RWPE2 (cell line): ENCODE results near the gene TPCN2.

ENCODE experiments used
- ATAC-seq: fragments of 200-7000 bp; cut with Tn5 transposase; 3 replicates; pipeline ENCODE4 v1.9.1; 2021; ENCODE audit warnings: low read depth
- DNase-seq: peaks from one replicate; pipeline ENCODE4 v3.0.0-alpha.2; 2020; ENCODE audit warnings: low spot score
- H3K27ac ChIP-seq: fragments of 450-650 bp; 2 replicates; pipeline ENCODE4 v1.5.1; 2017; ENCODE audit warnings: mild to moderate bottlenecking; ENCODE audit not compliant: poor library complexity, severe bottlenecking
- H3K27me3 ChIP-seq: fragments of 250-450 bp; sonication (Bioruptor Pico); 2 replicates; pipeline ENCODE4 v1.5.1; 2021; ENCODE audit warnings: mild to moderate bottlenecking, moderate library complexity; ENCODE audit not compliant: insufficient read depth, poor library complexity, severe bottlenecking
- H3K36me3 ChIP-seq: fragments of 250-450 bp; sonication (Bioruptor Pico); 2 replicates; pipeline ENCODE4 v1.5.1; 2020; ENCODE audit warnings: low read depth, mild to moderate bottlenecking, moderate library complexity
- H3K4me1 ChIP-seq: fragments of 250-450 bp; sonication (Bioruptor Pico); 2 replicates; pipeline ENCODE4 v1.5.1; 2021; ENCODE audit warnings: mild to moderate bottlenecking, moderate library complexity; ENCODE audit not compliant: insufficient read depth, poor library complexity, severe bottlenecking
- H3K4me3 ChIP-seq: fragments of 250-450 bp; sonication (Bioruptor Pico); 2 replicates; pipeline ENCODE4 v1.5.1; 2021; ENCODE audit warnings: mild to moderate bottlenecking, moderate library complexity; ENCODE audit not compliant: severe bottlenecking
- H3K9me3 ChIP-seq: fragments of 250-450 bp; sonication (Bioruptor Pico); 2 replicates; pipeline ENCODE4 v1.5.1; 2021; ENCODE audit warnings: mild to moderate bottlenecking, moderate library complexity; ENCODE audit not compliant: severe bottlenecking
- TF ChIP-seq, protein P1 (sequence below): fragments of 450-650 bp; IDR thresholded peaks from one replicate; pipeline ENCODE4 v1.5.1; 2017; ENCODE audit warnings: mild to moderate bottlenecking, moderate library complexity; ENCODE audit not compliant: poor library complexity, severe bottlenecking

TPCN2 gene

GRCh38 chr11:69060806-69061712, 12.3 kb downstream of the TPCN2 start:
- Histone ChIP-seq H3K9me3 (no peaks in the 10 kb centered on the region), H3K27me3 (no peaks in the 10 kb centered on the region), H3K4me3 (no peak overlapping the region), H3K4me1 (no peaks in the 10 kb centered on the region), H3K27ac (no peak overlapping the region), H3K36me3 (peaks cover 4% of the 10 kb centered on the region; the same call in 1 of the 2 replicates)
- TF ChIP-seq, protein P1, sequence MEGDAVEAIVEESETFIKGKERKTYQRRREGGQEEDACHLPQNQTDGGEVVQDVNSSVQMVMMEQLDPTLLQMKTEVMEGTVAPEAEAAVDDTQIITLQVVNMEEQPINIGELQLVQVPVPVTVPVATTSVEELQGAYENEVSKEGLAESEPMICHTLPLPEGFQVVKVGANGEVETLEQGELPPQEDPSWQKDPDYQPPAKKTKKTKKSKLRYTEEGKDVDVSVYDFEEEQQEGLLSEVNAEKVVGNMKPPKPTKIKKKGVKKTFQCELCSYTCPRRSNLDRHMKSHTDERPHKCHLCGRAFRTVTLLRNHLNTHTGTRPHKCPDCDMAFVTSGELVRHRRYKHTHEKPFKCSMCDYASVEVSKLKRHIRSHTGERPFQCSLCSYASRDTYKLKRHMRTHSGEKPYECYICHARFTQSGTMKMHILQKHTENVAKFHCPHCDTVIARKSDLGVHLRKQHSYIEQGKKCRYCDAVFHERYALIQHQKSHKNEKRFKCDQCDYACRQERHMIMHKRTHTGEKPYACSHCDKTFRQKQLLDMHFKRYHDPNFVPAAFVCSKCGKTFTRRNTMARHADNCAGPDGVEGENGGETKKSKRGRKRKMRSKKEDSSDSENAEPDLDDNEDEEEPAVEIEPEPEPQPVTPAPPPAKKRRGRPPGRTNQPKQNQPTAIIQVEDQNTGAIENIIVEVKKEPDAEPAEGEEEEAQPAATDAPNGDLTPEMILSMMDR = no peak
- DNase-seq = peak; percentile 47
- ATAC-seq = no peak

- Histone ChIP-seq H3K4me1 (no peaks in the 10 kb centered on the region), H3K9me3 (no peaks in the 10 kb centered on the region), H3K27ac (no peak overlapping the region), H3K36me3 (peaks cover under 1% of the 10 kb centered on the region; the same call in 1 of the 2 replicates), H3K4me3 (no peak overlapping the region), H3K27me3 (no peaks in the 10 kb centered on the region)
- DNase-seq (no peak), ATAC-seq (no peak)
- TF ChIP-seq, protein P1 = no peak
Observed at GRCh38 chr11:69061713-69062053, 13.0 kb downstream of the TPCN2 start.

GRCh38 chr11:69062169-69062855, 13.6 kb downstream of the TPCN2 start:
- no peak for ATAC-seq

DNA sequence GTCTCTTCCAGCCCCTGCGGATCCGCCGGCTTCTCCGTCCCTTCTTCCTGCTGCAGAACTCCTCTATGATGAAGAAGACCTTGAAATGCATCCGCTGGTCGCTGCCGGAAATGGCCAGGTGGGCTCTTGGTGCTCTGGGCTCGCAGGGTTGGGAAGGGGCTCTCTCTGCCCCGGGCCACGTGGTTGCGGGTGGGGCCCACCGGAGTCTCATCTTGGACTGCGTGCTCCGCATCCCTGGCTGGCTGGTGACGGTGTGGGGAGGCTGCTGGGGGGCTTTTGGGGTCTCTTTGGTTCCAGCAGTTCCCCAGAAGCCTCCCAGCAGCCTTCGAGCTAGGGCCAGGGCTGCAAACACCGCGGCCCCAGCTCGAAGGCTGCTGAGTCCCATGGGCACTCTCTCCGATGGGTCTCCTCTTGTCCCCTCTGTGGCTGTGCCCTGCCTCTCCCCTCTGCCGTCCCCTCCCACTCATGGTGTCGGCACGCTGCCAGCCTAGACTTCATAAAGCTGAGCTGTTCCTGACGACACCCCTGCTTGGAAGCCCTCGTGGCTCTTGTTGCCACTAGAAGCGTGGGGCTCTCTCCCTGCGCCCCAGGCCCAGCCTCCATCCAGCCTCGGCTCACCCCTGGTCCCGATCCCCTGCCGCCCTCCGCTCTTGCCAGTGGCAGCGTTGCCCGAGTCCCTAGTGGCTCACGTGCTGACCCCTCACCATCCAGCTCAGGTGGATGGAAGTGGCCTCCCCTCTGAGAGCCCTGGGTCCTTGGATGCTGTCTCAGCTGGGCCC, 14.3 kb downstream of the TPCN2 start:
- TF ChIP-seq, protein P1 = no peak
- ATAC-seq = no peak
- H3K4me3 ChIP-seq = no peak overlapping the region
- H3K36me3 ChIP-seq = no peaks in the 10 kb centered on the region
- no peaks in the 10 kb centered on the region for H3K9me3 ChIP-seq
- H3K27me3 ChIP-seq = no peaks in the 10 kb centered on the region
- no peaks in the 10 kb centered on the region for H3K4me1 ChIP-seq
- DNase-seq = peak; percentile 47
- H3K27ac ChIP-seq = no peak overlapping the region

More at GRCh38 chr11:69062169-69062855, 13.6 kb downstream of the TPCN2 start:
- DNase-seq = no peak
- no peaks in the 10 kb centered on the region for H3K9me3 ChIP-seq
- no peaks in the 10 kb centered on the region for H3K36me3 ChIP-seq
- H3K27me3 ChIP-seq = no peaks in the 10 kb centered on the region
- TF ChIP-seq, protein P1 = no peak
- no peak overlapping the region for H3K4me3 ChIP-seq
- no peaks in the 10 kb centered on the region for H3K4me1 ChIP-seq
- H3K27ac ChIP-seq = no peak overlapping the region
